ENCODE data around the gene MAP3K20.

- no peak for TF ChIP-seq CTCF (conservative IDR thresholded peaks at IDR 0.05; ENCODE audit: low read depth, low read length)
- no peak for TF ChIP-seq MAFK (IDR thresholded peaks at IDR 0.05; ENCODE audit: low read depth, low read length)
- no peak for TF ChIP-seq MXI1 (IDR thresholded peaks at IDR 0.05; ENCODE audit: borderline replicate concordance, low read depth, low read length)
- no peak for TF ChIP-seq RAD21 (IDR thresholded peaks at IDR 0.05; ENCODE audit: low read length)
- TF ChIP-seq POLR2A (IDR thresholded peaks at IDR 0.05; ENCODE audit: low read depth, low read length) = no peak
- TF ChIP-seq SMC3 (IDR thresholded peaks at IDR 0.05; ENCODE audit: low read depth, low read length) = no peak
- no peak for TF ChIP-seq USF2 (IDR thresholded peaks at IDR 0.05; ENCODE audit: low read depth, low read length)
- TF ChIP-seq MAZ (IDR thresholded peaks at IDR 0.05; ENCODE audit: borderline replicate concordance, low read depth, low read length) = no peak
- TF ChIP-seq RFX5 (IDR thresholded peaks at IDR 0.05; ENCODE audit: low read depth, low read length) = no peak
- no peak for TF ChIP-seq CHD1 (IDR thresholded peaks at IDR 0.05; ENCODE audit: low read depth, low read length)
- TF ChIP-seq FOS (IDR thresholded peaks at IDR 0.05; ENCODE audit: low read depth, low read length) = no peak
- no peak for TF ChIP-seq BHLHE40 (IDR thresholded peaks at IDR 0.05; ENCODE audit: low read depth, low read length)
- TF ChIP-seq CEBPB (IDR thresholded peaks at IDR 0.05; ENCODE audit: low read depth, low read length) = no peak
Measured at GRCh38 chr2:173136599-173136998, 61.0 kb downstream of the MAP3K20 start.
